ENCODE results near the gene RAP1B. TPM values are rescaled to one million over a fixed set of nuclear protein-coding genes. Genes with fewer than 3 reads are reported as not detected.

RAP1B gene
- total RNA-seq, 1 donor from 2014 or later = 142 TPM

GRCh38 chr12:68613209-68613904, 2.7 kb downstream of the RAP1B start:
- TF ChIP-seq CTCF (IDR thresholded peaks at IDR 0.05) = no peak
- Mint-ChIP-seq H3K27ac (peak overlapping the region; percentile 93), H3K27me3 (no peaks in the 10 kb centered on the region), H3K4me1 (peaks cover 70% of the 10 kb centered on the region), H3K9me3 (no peaks in the 10 kb centered on the region), H3K4me3 (peak overlapping the region; percentile 95), H3K36me3 (ENCODE audit: low read depth) (peaks cover 37% of the 10 kb centered on the region)
- intact Hi-C loops (cut with micrococcal nuclease) = loop anchor here (1.0 to 5.0 kb wide), 3 partner anchors 8 to 974 kb away; partner anchors contain the start of gene CCT2
- ATAC-seq (ENCODE audit: low read depth) = no peak
- ChIA-PET CTCF (no interaction called here), POLR2A (interaction anchor here (0.6 to 3.7 kb wide), 11 partner anchors 9 to 631 kb away, joined by 3 to 35 read pairs (median 3); partner anchors contain the start of genes MDM2 and NUP107)
- DNase-seq = no peak

- DNase-seq = no peak
- no peaks in the 10 kb centered on the region for H3K27me3 Mint-ChIP-seq
- intact Hi-C loops (cut with micrococcal nuclease) = loop anchor here (5.0 kb wide), 2 partner anchors 33 to 973 kb away; partner anchors contain the start of gene CCT2
- H3K36me3 Mint-ChIP-seq (ENCODE audit: low read depth) = peaks cover 45% of the 10 kb centered on the region
- no peak for ATAC-seq (ENCODE audit: low read depth)
- H3K27ac Mint-ChIP-seq = peak overlapping the region; percentile 75
- H3K4me1 Mint-ChIP-seq = peaks cover 78% of the 10 kb centered on the region
- CTCF ChIA-PET = no interaction called here
- POLR2A ChIA-PET = no interaction called here
- no peak for TF ChIP-seq CTCF (IDR thresholded peaks at IDR 0.05)
- no peaks in the 10 kb centered on the region for H3K9me3 Mint-ChIP-seq
- peak overlapping the region; percentile 67 for H3K4me3 Mint-ChIP-seq
Measured at GRCh38 chr12:68614105-68614679, 3.5 kb downstream of the RAP1B start.

- Mint-ChIP-seq H3K27ac (peak overlapping the region; percentile 75), H3K9me3 (no peaks in the 10 kb centered on the region), H3K27me3 (no peaks in the 10 kb centered on the region), H3K4me1 (peaks cover 83% of the 10 kb centered on the region), H3K4me3 (peak overlapping the region; percentile 67), H3K36me3 (ENCODE audit: low read depth) (peaks cover 46% of the 10 kb centered on the region)
- ChIA-PET CTCF (no interaction called here), POLR2A (no interaction called here)
- intact Hi-C loops (cut with micrococcal nuclease) = loop anchor here (5.0 kb wide), 2 partner anchors 33 to 973 kb away; partner anchors contain the start of gene CCT2
- DNase-seq (no peak), ATAC-seq (ENCODE audit: low read depth) (no peak)
- no peak for TF ChIP-seq CTCF (IDR thresholded peaks at IDR 0.05)
Measured at GRCh38 chr12:68614769-68615168, 4.1 kb downstream of the RAP1B start.

GRCh38 chr12:68617160-68617926, 6.6 kb downstream of the RAP1B start:
- intact Hi-C loops (cut with micrococcal nuclease) = no loop called here
- H3K36me3 Mint-ChIP-seq (ENCODE audit: low read depth) = peaks cover 46% of the 10 kb centered on the region

More at GRCh38 chr12:68617160-68617926, 6.6 kb downstream of the RAP1B start:
- no peak for DNase-seq
- Mint-ChIP-seq H3K4me1 (peaks cover 93% of the 10 kb centered on the region), H3K9me3 (no peaks in the 10 kb centered on the region), H3K27ac (no peak overlapping the region), H3K4me3 (no peak overlapping the region), H3K27me3 (no peaks in the 10 kb centered on the region)
- no peak for TF ChIP-seq CTCF (IDR thresholded peaks at IDR 0.05)
- POLR2A ChIA-PET = interaction anchor here (0.6 to 1.0 kb wide), 2 partner anchors 21 to 258 kb away, joined by 3 read pairs; no protein-coding TSS in a partner anchor
- no peak for ATAC-seq (ENCODE audit: low read depth)
- CTCF ChIA-PET = no interaction called here

Measured in activated B cell treated with CpG ODN at 0.5 μM for 24 hours (primary cell).